SU-DHL-6 (cell line): ENCODE measurements around the gene MNT.

ENCODE experiments used
- H2AFZ ChIP-seq: fragments of 200-600 bp; sonication (generic); 2 replicates; pipeline ENCODE4 v1.6.1; 2014; ENCODE audit warnings: low read depth, mild to moderate bottlenecking, moderate library complexity, mixed read lengths, antibody characterized with exemption, low read length; ENCODE audit not compliant: severe bottlenecking
- H3F3A ChIP-seq: fragments of 200-600 bp; shearing (Covaris generic); 2 replicates; pipeline ENCODE4 v1.6.0; 2016; ENCODE audit warnings: antibody characterized with exemption, mild to moderate bottlenecking; ENCODE audit not compliant: insufficient read depth
- H3K27ac ChIP-seq: fragments of 200-600 bp; sonication (generic); 2 replicates; pipeline ENCODE4 v1.5.1; 2016; ENCODE audit warnings: low read depth, mild to moderate bottlenecking, low read length, moderate library complexity, mixed read lengths
- H3K27me3 ChIP-seq: fragments of 200-600 bp; sonication (generic), shearing (Covaris generic); 2 replicates; pipeline ENCODE4 v1.6.0; 2014; ENCODE audit warnings: mild to moderate bottlenecking, low read length
- H3K36me3 ChIP-seq: fragments of 200-600 bp; sonication (generic); 2 replicates; pipeline ENCODE4 v1.6.1; 2014; ENCODE audit warnings: mild to moderate bottlenecking, low read length, mixed read lengths
- H3K4me2 ChIP-seq: fragments of 300-600, 200-600 bp; shearing (Covaris generic), sonication (generic); 2 replicates; pipeline ENCODE4 v1.6.0; 2014; ENCODE audit warnings: low read length, low read depth, mild to moderate bottlenecking; ENCODE audit not compliant: poor library complexity, severe bottlenecking
- H3K4me3 ChIP-seq: fragments of 200-600 bp; sonication (generic); 2 replicates; pipeline ENCODE4 v1.5.1; 2014; ENCODE audit warnings: antibody characterized with exemption, low read length, mild to moderate bottlenecking, mixed read lengths; ENCODE audit not compliant: insufficient read depth, poor library complexity, severe bottlenecking
- H3K79me2 ChIP-seq: fragments of 200-600 bp; sonication (generic); 2 replicates; pipeline ENCODE4 v1.6.1; 2014; ENCODE audit warnings: mild to moderate bottlenecking, low read length, moderate library complexity; ENCODE audit not compliant: insufficient read depth
- H3K9ac ChIP-seq: fragments of 200-600 bp; sonication (generic); 2 replicates; pipeline ENCODE4 v1.7.0; 2014; ENCODE audit warnings: mild to moderate bottlenecking, low read length
- H3K9me2 ChIP-seq: fragments of 200-600 bp; sonication (generic); replicated peaks from 2 replicates; pipeline ENCODE4 v1.6.1; 2014; ENCODE audit warnings: low read length; ENCODE audit not compliant: insufficient read depth
- H3K9me3 ChIP-seq: fragments of 200-600 bp; sonication (generic); 2 replicates; pipeline ENCODE4 v1.6.1; 2014; ENCODE audit warnings: low read length, mixed read lengths; ENCODE audit not compliant: insufficient read depth
- H4K20me1 ChIP-seq: fragments of 200-600 bp; sonication (generic); 2 replicates; pipeline ENCODE4 v1.6.1; 2014; ENCODE audit warnings: low read depth, mild to moderate bottlenecking, antibody characterized with exemption, low read length, moderate library complexity, mixed read lengths
- CTCF ChIP-seq: fragments of 200-600 bp; sonication (generic); IDR thresholded peaks from one replicate; pipeline ENCODE4 v1.5.1; 2017; ENCODE audit warnings: antibody characterized with exemption, mild to moderate bottlenecking, low read length, moderate library complexity; ENCODE audit not compliant: insufficient read depth, poor library complexity, severe bottlenecking
- EZH2phosphoT487 ChIP-seq: fragments of 200-600 bp; sonication (generic), shearing (Covaris generic); conservative IDR thresholded peaks from 2 replicates; pipeline ENCODE4 v1.6.1; 2018; ENCODE audit warnings: mild to moderate bottlenecking, antibody characterized with exemption, low read length, moderate library complexity, mixed read lengths

Gene MNT

GRCh38 chr17:2421315-2422147, 20.7 kb upstream of the MNT start:
- H3K9me2 ChIP-seq, result no peaks in the 10 kb centered on the region
- H3K4me3 ChIP-seq, result no peak overlapping the region
- no peak for TF ChIP-seq CTCF
- no peak overlapping the region for H3K27ac ChIP-seq
- no peaks in the 10 kb centered on the region for H3K36me3 ChIP-seq
- no peak overlapping the region for H3K9ac ChIP-seq
- H3K27me3 ChIP-seq, result no peaks in the 10 kb centered on the region
- H3F3A ChIP-seq, result peaks cover 4% of the 10 kb centered on the region
- no peak overlapping the region for H2AFZ ChIP-seq
- H3K4me2 ChIP-seq, result no peak overlapping the region
- H4K20me1 ChIP-seq, result no peaks in the 10 kb centered on the region
- no peaks in the 10 kb centered on the region for H3K9me3 ChIP-seq
- H3K79me2 ChIP-seq, result no peaks in the 10 kb centered on the region

GRCh38 chr17:2420176-2420575, 19.3 kb upstream of the MNT start:
- Histone ChIP-seq H3K36me3 (peaks cover 2% of the 10 kb centered on the region; the same call in 1 of the 2 replicates), H3K9me2 (no peaks in the 10 kb centered on the region), H2AFZ (no peak overlapping the region), H3K9me3 (no peaks in the 10 kb centered on the region), H3K79me2 (no peaks in the 10 kb centered on the region), H3K27me3 (no peaks in the 10 kb centered on the region), H4K20me1 (no peaks in the 10 kb centered on the region), H3K9ac (no peak overlapping the region), H3K27ac (no peak overlapping the region), H3K4me2 (no peak overlapping the region), H3K4me3 (no peak overlapping the region), H3F3A (peaks cover 7% of the 10 kb centered on the region)
- TF ChIP-seq EZH2phosphoT487, result no peak
- TF ChIP-seq CTCF, result no peak

GRCh38 chr17:2419486-2419885, 18.6 kb upstream of the MNT start:
- Histone ChIP-seq H3F3A (peaks cover 7% of the 10 kb centered on the region), H3K9me2 (no peaks in the 10 kb centered on the region), H4K20me1 (no peaks in the 10 kb centered on the region), H2AFZ (no peak overlapping the region), H3K4me3 (no peak overlapping the region), H3K27me3 (no peaks in the 10 kb centered on the region), H3K36me3 (peaks cover 2% of the 10 kb centered on the region; the same call in 1 of the 2 replicates), H3K9me3 (no peaks in the 10 kb centered on the region), H3K4me2 (no peak overlapping the region), H3K9ac (no peak overlapping the region), H3K27ac (no peak overlapping the region), H3K79me2 (no peaks in the 10 kb centered on the region)
- no peak for TF ChIP-seq CTCF
- TF ChIP-seq EZH2phosphoT487, result no peak
